ENCODE measurements around the gene HBG1.
A peak's percentile ranks its signal among the peaks of the same experiment; 100 is the strongest.

HBG1 gene

DNA sequence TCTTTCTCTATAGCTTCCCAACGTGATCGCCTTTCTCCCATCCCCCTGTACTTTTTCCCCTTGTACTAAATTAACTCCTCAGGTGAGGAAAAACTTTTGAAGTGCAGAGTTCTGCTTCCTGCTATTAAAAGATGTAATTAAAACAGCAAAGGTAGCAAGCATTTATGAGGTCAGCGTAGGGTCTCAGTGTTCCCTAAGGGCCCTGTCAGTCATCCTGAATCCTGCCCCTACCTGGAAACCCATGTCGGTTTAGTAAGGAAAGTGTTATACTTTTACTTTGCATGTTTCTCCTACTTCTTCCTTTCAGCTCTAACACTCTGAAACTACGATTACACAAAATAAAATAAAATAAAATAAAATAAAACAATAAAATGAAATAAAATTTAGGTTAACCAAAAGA lies 21.5 kb downstream of the HBG1 start:
- DNase-seq (ENCODE audit: low spot score) (no peak), FAIRE-seq (no peak)

DNA sequence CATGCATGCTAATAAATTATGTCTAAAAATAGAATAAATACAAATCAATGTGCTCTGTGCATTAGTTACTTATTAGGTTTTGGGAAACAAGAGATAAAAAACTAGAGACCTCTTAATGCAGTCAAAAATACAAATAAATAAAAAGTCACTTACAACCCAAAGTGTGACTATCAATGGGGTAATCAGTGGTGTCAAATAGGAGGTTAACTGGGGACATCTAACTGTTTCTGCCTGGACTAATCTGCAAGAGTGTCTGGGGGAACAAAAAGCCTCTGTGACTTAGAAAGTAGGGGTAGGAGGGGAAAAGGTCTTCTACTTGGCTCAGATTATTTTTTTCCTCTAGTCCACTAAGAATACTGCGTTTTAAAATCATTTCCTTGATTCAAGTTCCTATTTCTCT lies 22.0 kb downstream of the HBG1 start:
- FAIRE-seq (no peak), DNase-seq (ENCODE audit: low spot score) (no peak)

DNA sequence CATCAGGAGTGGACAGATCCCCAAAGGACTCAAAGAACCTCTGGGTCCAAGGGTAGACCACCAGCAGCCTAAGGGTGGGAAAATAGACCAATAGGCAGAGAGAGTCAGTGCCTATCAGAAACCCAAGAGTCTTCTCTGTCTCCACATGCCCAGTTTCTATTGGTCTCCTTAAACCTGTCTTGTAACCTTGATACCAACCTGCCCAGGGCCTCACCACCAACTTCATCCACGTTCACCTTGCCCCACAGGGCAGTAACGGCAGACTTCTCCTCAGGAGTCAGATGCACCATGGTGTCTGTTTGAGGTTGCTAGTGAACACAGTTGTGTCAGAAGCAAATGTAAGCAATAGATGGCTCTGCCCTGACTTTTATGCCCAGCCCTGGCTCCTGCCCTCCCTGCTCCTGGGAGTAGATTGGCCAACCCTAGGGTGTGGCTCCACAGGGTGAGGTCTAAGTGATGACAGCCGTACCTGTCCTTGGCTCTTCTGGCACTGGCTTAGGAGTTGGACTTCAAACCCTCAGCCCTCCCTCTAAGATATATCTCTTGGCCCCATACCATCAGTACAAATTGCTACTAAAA lies 22.8 kb downstream of the HBG1 start, which contains the start of gene HBB:
Gene HBB, minus strand, starts transcription at position 340 of the 579 bp plus-strand sequence. Its CDS starts 50 bp downstream, at position 290.
- DNase-seq (ENCODE audit: low spot score) (no peak), FAIRE-seq (no peak)

DNA sequence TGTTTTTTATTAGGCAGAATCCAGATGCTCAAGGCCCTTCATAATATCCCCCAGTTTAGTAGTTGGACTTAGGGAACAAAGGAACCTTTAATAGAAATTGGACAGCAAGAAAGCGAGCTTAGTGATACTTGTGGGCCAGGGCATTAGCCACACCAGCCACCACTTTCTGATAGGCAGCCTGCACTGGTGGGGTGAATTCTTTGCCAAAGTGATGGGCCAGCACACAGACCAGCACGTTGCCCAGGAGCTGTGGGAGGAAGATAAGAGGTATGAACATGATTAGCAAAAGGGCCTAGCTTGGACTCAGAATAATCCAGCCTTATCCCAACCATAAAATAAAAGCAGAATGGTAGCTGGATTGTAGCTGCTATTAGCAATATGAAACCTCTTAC lies 24.2 kb downstream of the HBG1 start:
- no peak for DNase-seq (ENCODE audit: low spot score)
- no peak for FAIRE-seq

DNA sequence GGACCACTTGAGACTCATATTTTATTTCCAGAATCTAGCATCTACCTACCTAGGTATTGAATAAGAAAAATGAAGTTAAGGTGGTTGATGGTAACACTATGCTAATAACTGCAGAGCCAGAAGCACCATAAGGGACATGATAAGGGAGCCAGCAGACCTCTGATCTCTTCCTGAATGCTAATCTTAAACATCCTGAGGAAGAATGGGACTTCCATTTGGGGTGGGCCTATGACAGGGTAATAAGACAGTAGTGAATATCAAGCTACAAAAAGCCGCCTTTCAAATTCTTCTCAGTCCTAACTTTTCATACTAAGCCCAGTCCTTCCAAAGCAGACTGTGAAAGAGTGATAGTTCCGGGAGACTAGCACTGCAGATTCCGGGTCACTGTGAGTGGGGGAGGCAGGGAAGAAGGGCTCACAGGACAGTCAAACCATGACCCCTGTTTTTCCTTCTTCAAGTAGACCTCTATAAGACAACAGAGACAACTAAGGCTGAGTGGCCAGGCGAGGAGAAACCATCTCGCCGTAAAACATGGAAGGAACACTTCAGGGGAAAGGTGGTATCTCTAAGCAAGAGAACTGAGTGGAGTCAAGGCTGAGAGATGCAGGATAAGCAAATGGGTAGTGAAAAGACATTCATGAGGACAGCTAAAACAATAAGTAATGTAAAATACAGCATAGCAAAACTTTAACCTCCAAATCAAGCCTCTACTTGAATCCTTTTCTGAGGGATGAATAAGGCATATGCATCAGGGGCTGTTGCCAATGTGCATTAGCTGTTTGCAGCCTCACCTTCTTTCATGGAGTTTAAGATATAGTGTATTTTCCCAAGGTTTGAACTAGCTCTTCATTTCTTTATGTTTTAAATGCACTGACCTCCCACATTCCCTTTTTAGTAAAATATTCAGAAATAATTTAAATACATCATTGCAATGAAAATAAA lies 24.8 kb downstream of the HBG1 start:
- DNase-seq (ENCODE audit: low spot score) (no peak), FAIRE-seq (no peak)

DNA sequence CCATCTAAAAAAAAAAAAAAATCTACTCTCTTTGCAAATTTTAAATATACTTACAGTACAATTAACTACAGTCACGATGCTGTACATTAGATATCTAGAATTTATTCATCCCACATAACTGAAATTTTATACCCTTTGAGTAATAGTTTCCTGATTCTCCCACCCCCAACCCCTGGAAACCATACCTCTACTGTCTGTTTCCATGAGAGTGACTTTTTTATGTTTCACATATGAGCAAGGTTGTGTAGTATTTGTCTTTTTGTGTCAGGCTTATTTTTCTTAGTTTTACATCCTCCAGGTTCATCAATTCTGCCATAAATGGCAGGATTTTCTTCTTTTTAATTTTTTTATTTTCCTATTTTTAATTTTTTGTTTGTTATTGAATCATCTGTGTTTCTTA lies 26.0 kb downstream of the HBG1 start:
- DNase-seq (ENCODE audit: low spot score) = no peak
- FAIRE-seq = no peak

DNA sequence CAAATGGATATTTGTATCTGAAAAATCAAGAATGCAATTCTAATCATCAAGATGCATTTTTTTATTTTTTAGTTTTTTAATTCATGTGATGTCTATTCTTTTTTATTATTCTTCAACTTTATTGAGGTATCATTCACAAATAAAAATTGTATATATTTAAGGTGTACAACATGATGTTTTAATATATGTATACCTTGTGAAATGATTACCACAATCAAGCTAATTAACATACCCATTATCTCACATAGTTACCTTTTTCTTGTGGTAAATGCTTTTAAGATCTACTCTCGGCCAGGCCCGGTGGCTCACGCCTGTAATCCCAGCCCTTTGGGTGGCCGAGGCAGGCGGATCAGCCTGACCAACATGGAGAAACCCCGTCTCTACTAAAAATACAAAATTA lies 26.5 kb downstream of the HBG1 start:
- no peak for FAIRE-seq
- DNase-seq (ENCODE audit: low spot score) = no peak

DNA sequence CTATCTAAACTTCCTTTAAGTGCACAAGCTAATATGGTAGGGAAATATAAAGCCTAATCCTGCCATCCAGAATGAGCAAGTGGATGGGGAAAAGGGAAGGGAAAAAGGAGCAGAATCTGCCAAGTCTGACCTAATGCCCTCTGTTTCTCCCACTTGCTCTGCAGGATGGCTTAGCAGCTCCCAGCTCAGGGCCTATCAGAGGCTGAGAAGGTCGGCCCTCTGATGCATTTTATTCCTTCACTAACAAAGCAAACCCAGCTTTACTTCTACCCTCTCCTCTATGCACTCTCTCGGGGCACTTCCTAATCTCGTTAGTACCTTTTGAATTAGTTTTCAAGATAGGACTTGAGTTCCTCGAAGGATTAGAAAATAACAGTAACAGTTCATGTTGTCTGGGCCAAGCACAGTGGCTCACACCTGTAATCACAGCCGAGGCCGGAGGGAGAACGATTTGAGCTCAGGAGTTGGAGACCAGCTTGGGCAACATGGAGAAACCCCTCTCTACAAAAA lies 39.2 kb downstream of the HBG1 start:
- no peak for FAIRE-seq
- no peak for DNase-seq (ENCODE audit: low spot score)

DNA sequence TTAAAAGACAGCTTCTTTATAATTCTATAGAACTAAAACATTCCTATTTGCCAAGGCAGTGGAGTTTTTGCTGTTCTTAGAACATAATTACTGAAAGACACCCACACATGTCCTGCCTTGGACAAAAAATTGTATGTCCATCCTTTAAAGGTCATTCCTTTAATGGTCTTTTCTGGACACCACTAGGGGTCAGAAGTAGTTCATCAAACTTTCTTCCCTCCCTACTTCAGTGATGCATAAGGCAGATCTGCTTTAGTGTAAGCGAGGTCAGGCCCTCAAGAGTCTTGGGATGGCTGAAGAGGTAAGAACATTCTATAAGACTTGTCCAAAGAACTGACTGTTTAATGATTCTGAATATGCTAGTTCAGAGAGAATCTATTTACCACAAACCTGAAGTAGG lies 44.9 kb downstream of the HBG1 start:
- no peak for FAIRE-seq
- peak; percentile 47 for DNase-seq (ENCODE audit: low spot score)

DNA sequence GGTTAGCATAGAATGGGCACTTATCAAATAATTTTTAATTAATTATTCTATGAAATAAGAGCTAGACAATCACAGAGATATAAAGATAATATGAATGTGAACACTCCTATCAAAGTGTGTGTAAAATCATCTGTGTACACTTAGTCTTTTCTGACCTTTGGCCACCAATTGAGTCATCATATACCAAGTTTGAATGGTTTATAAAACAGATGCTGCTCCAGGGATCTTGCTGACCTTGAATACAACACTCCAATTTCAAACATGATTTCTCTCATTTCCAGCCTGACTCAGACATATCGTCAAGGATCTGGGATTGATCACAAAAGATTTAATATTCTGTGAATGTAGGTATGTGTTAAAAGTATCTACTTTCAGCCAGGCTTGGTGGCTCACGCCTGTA lies 46.3 kb downstream of the HBG1 start:
- DNase-seq (ENCODE audit: low spot score) (no peak), FAIRE-seq (no peak)

DNA sequence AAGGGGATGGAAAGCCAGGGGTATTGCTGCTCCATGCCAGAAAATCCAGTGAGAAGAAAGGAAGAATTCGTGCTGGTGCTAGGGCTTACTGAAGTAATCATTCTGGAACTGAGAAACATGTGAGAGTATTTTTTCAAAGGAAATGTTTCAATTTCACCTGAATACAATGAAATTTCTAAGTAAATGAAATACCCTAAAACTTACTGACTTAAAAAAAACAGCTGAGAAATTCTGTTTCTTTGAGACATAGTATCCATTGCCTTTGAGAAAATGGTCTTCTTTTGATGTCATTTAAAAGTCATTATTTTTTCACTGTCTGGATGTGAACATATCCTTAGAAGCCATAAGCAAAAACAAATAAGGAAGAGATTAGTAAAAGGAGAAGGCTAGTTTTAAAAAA lies 49.1 kb downstream of the HBG1 start, which contains the start of gene OR51V1:
Gene OR51V1, minus strand, starts transcription at position 101 of the 400 bp plus-strand sequence. Its CDS starts 0 bp downstream, at position 101.
- FAIRE-seq = no peak

DNA sequence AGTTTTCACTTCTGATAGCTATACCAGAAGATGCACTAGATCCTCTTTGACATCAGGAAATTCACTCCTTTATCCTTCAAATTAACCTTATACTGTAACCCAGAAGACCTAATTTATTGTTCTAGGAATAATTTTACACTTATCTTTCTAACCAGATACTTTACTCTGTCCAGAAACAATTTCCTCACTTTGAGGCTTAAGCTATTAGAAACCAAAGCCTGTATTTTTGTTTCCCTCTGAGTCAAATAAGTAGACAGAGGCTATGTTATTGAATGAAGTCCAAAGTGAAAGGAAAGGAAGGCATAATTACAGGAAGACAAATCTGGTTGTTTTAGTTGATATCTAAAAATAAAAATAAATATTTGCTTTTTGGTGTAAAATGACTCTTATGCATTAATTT lies 51.4 kb downstream of the HBG1 start:
- DNase-seq (ENCODE audit: low spot score) = no peak
- no peak for FAIRE-seq

More for the DNA sequence above, 49.1 kb downstream of the HBG1 start, which contains the start of gene OR51V1:
- no peak for DNase-seq (ENCODE audit: low spot score)
